T-helper 22 cell (primary cell): ENCODE data around the gene IGF2R.
A peak's percentile ranks its signal among the peaks of the same experiment; 100 is the strongest.
"Not testable (repeated sequence)": the region's sequence is repeated elsewhere in the genome, so short reads cannot be mapped to it uniquely, and the experiment has no call there.

Experiments used
- DNase-seq: peaks from one replicate; pipeline ENCODE4 v3.0.0-alpha.2; 2020; ENCODE audit warnings: low read depth

The IGF2R gene

DNA sequence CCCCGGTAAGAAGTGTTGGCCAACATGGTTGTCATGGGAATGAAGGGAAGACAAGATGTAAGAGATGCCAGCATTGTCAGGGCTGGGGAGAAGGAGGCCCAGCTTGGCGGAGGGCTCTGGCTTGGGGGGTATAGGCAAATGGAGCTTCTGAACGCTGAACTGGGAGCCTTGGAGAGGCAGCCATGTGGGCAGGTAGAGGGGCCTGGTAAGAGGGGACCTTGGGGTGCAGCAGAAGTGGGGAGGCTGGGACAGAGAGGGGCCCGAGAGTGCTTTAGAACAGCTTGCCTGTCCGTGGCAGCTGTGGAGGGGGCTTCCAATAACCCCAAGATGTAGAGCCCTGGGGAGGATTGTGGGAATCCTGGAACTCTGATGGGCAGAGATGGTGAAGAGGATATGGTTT, 155.7 kb downstream of the IGF2R start:
- no peak for DNase-seq

GRCh38 chr6:160125105-160125504, 156.2 kb downstream of the IGF2R start:
- not testable (repeated sequence) for DNase-seq

DNA sequence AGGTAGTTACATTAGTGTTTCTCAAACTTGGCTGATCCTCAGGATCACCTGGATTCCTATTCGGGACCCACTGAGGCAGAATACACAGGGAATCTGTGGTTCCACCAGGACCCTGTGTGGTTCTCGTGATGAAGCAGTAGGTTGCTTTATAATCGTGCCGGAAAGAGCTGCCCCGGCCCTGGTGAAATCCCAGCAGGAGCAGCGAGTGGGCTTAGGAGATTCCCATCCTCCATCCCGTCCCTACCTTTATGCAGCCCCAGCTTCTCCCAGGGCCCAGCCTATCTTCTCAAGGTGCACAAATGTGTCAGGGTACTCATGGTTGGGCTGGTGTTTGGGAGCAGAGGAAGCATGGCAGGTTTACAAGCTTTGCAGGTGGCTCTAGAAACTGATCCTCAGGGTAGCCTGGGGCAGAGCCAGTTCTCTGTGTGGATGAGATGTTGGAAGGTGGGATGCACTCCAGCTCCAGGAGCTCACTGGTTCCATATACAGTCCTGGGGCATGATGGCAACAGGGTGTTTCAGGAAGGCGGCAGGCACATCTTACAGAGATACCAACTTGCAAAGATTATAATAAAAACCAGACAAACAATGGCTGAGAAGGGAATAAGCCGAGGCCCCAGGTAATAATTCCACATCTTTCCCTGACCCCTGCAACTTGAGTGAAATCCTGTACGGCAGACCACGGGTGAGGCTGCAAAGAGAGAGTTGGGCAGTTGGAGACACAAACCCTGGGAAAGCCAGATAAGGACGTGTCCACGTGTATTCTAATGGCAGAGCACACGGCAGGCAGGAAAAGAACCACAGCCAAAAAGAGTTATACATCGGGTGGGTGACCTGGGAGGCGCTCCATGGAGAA, 158.6 kb downstream of the IGF2R start:
- DNase-seq, result no peak

DNA sequence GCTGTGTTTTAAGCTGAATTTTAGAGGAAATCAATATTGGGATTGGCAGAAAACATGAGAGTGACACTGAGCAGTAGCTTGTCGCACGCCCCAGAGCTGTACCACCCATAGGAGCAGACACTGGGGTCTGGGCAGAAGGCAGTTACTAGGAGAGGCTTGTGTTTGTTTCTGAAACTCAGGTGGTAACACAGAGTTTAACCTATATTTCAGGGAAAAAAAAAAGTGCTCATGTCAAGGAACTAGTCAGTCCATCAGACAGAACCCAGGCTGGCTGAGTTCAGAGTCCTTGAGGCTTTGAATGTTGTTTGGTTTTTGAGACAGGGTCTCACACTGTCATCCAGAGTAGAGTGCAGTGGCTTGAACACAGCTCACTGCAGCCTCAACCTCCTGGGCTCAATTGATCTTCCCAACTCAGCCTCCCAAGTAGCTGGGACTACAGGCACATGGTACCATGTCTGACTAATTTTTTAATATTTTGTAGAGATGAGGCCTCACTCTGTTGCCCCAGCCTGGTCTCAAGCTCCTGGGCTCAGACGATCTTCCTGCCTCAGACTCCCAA, 159.3 kb downstream of the IGF2R start:
- no peak for DNase-seq

GRCh38 chr6:160128879-160129516, 160.1 kb downstream of the IGF2R start:
- no peak for DNase-seq

GRCh38 chr6:160129881-160130615, 161.2 kb downstream of the IGF2R start:
- DNase-seq, result no peak

DNA sequence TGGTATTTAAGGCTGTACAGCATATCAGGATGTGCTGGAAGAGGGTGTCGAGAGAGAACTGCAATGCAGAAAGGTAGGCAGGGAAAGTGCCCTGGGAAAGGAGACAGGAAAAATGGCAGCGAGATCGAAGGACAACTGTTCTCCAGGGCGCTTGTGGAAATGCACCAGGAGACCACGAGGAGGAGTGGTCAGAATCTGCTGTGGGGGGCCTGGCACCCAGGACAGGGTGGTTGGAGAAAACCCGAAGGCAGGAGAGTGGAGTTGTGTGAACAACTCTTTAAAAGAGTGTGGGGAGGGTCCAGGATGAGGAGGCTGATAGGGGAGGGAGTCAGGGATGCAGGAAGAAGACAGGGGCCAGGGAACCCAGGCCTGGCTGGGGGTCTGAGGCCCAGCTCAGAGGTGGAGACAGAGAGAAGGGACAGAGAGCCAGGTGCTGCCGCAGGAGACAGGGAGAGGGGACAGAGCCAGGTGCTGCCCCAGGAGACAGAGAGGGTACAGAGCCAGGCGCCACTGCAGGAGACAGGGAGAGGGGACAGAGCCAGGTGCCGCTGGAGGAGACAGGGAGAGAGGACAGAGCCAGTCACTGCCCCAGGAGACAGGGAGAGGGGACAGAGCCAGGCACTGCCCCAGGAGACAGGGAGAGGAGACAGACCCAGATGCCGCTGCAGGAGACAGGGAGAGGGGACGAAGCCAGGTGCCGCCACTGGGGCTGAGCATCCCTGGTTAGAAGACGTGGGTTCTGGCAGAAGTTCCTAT, 162.0 kb downstream of the IGF2R start:
- no peak for DNase-seq

- DNase-seq, result no peak
Measured at GRCh38 chr6:160131636-160132296, 162.9 kb downstream of the IGF2R start.

GRCh38 chr6:160132297-160132637, 163.4 kb downstream of the IGF2R start:
- DNase-seq, result no peak

GRCh38 chr6:160132776-160133338, 164.0 kb downstream of the IGF2R start:
- no peak for DNase-seq

- DNase-seq, result no peak
Measured at GRCh38 chr6:160133441-160134336, 164.8 kb downstream of the IGF2R start.

- not testable (repeated sequence) for DNase-seq
Measured at GRCh38 chr6:160134337-160134751, 165.5 kb downstream of the IGF2R start.

DNA sequence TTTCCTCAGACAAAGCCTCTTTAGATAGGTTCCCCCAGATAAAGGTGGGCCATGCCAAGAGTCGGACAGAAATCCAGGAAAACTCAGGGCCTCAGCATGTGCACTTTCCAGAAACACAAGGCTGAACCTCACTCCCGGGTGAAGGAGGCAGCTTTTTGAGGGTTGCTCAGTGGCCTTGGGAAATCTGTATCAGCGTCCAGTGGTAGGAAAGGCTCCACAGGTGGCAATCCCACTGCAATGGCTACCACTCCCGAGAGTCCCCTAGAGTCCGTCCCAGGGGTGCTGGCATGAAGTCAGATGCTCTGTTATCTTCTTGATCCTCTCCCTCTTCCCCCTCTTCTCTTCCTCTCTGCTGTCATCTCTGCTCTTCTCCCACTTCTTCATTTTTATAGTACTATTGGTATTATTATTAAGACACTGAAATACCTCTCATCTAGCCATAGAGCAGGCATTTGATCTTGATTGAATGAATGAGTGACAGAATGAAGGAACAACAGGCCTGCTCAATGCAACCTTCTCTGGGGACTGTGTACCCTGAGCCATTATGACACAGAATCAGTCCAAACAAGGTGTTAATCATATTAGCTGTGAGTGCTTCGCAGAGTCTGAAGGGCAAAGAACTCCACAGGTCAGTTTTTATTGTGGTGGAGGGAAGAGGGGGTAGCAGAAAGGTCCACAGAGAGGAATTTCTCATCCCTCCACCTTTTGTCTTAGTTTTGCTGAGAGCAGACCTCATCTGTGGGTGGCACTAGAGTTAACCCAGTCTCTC, 166.1 kb downstream of the IGF2R start:
- DNase-seq, result no peak

DNA sequence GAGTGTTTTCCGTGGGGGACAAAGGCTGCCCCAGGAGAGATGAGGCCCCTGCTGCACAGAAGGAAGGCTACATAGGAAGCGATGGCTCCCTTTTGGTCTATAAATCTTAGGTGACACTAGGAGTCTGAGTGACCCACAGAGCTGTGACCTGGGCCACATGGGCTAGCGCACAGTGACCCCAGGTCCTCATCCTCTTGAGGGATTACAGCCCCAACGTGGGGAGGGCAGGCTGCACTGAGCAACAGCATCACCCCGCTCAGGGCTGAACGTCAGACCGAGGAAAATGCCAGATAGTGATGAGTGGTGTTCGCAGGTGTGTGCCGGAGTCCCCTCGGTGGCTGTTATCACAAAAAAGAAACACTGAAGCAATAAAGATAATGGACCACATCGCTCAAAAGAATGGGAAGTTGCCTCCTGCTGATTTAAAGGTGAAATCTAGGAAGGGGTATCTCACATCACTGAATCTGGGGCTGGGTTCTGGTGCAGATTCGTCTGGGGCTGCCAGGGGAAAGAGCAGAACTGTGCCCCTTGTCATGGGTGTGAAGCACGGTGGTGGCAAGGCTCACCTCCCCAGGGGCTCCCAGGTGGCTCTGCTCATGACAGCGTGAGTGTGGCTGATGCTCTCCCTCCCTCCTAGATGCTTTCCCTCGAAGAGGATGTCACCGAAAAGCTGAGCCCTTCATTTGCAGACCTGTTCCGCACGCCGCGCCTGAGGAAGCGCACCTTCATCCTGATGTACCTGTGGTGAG, 167.2 kb downstream of the IGF2R start:
- no peak for DNase-seq

GRCh38 chr6:160137130-160137988, 168.5 kb downstream of the IGF2R start:
- no peak for DNase-seq

- DNase-seq, result peak; percentile 13
Measured at GRCh38 chr6:160137989-160138835, 169.3 kb downstream of the IGF2R start.
